Lower lobe of right lung (tissue), 2 donors: ENCODE data around the gene RNF133. TPM values are rescaled to one million over a fixed set of nuclear protein-coding genes. Genes with fewer than 3 reads are reported as not detected.

ENCODE experiments used
- ATAC-seq, 2 donors: fragments of 200-7000 bp; cut with Tn5 transposase; one replicate each; pipeline ENCODE4 v1.9.1; 2020 to 2022; ENCODE audit warnings: mild to moderate bottlenecking in 2 of 2, moderate library complexity in 2 of 2
- DNase-seq: peaks from one replicate; pipeline ENCODE4 v3.0.0-alpha.2; 2020
- H3K27ac ChIP-seq: fragments of 200-600 bp; one replicate; pipeline ENCODE4 v1.8.0; 2022
- H3K27me3 ChIP-seq: fragments of 200-600 bp; one replicate; pipeline ENCODE4 v1.8.0; 2022; ENCODE audit warnings: low read depth
- H3K36me3 ChIP-seq: fragments of 200-600 bp; one replicate; pipeline ENCODE4 v1.8.0; 2022; ENCODE audit warnings: mild to moderate bottlenecking
- H3K4me1 ChIP-seq: fragments of 200-600 bp; one replicate; pipeline ENCODE4 v1.8.0; 2022
- H3K4me3 ChIP-seq: fragments of 200-600 bp; one replicate; pipeline ENCODE4 v1.8.0; 2022; ENCODE audit warnings: mild to moderate bottlenecking
- H3K9me3 ChIP-seq: fragments of 200-600 bp; one replicate; pipeline ENCODE4 v1.8.0; 2022
- CTCF ChIP-seq: fragments of 200-600 bp; IDR thresholded peaks from one replicate; pipeline ENCODE4 v1.8.0; 2022; ENCODE audit warnings: antibody characterized with exemption, mild to moderate bottlenecking
- intact Hi-C: fragments of 100-400 bp; cut with DNase I; formaldehyde crosslinking; loops from one replicate; pipeline ENCODE4 v1.11.0; 2022
- long read RNA-seq: library from polyadenylated mRNA; unstranded; transcript quantifications from one replicate; pipeline ENCODE4 v2.0.0, GENCODE V29; 2021
- total RNA-seq: library from RNA; stranded (reverse); fragmentation: NEBNext Ultra II Directional; extraction: Animal tissue kit (Norgen Biotek cat#: 25700); gene quantifications from one replicate; pipeline ENCODE4 v1.2.1, GENCODE V29; 2021
- donor health status: DM: no; HTN: yes; CAD: no; lungs with severe emphysema.

RNF133 gene, protein sequence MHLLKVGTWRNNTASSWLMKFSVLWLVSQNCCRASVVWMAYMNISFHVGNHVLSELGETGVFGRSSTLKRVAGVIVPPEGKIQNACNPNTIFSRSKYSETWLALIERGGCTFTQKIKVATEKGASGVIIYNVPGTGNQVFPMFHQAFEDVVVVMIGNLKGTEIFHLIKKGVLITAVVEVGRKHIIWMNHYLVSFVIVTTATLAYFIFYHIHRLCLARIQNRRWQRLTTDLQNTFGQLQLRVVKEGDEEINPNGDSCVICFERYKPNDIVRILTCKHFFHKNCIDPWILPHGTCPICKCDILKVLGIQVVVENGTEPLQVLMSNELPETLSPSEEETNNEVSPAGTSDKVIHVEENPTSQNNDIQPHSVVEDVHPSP
- total RNA-seq = 1.0 TPM
- long read RNA-seq = 0 reads

GRCh38 chr7:122699017-122699416, at the start of gene RNF133:
RNF133 (minus strand) TSS chr7:122699117; CDS start chr7:122698918, 199 bp downstream.
- Histone ChIP-seq H3K27ac (no peak within 1 kb of the TSS), H3K36me3 (no peaks in the 10 kb centered on the region), H3K27me3 (no peaks in the 10 kb centered on the region), H3K9me3 (no peaks in the 10 kb centered on the region), H3K4me1 (no peaks in the 10 kb centered on the region), H3K4me3 (no peak within 1 kb of the TSS)
- no peak for TF ChIP-seq CTCF
- intact Hi-C loops = no loop called here
- ATAC-seq = no peak
- DNase-seq = no peak

DNA sequence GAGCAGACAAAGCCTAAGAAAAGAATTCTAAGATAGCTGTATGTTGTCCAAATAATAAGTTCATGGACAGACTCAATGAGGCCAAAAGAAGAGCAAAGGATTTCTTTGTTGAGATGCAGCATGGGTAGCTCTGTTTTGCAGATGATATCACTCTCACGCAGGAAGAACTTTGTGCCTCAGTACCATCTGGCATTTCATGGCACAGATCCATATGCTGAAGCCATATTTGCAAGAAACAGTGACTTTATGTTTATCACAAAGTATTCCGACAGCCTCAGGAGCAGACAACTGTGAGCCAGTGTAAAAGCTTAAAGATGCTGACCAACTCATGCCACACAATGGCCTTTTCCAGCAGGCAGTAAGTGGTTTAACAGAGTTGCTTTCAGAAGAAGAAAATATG, 49.3 kb upstream of the RNF133 start:
- no peaks in the 10 kb centered on the region for H3K27me3 ChIP-seq
- H3K4me3 ChIP-seq = no peak overlapping the region
- H3K36me3 ChIP-seq = peaks cover 9% of the 10 kb centered on the region
- no peak for ATAC-seq
- H3K27ac ChIP-seq = no peak overlapping the region
- intact Hi-C loops = no loop called here
- no peak for DNase-seq
- H3K9me3 ChIP-seq = no peaks in the 10 kb centered on the region
- H3K4me1 ChIP-seq = no peaks in the 10 kb centered on the region
- no peak for TF ChIP-seq CTCF

GRCh38 chr7:122746948-122747347, 48.0 kb upstream of the RNF133 start:
- no peaks in the 10 kb centered on the region for H3K9me3 ChIP-seq
- ATAC-seq (no peak), DNase-seq (no peak)
- H3K4me1 ChIP-seq = no peaks in the 10 kb centered on the region
- TF ChIP-seq CTCF = no peak
- no peak overlapping the region for H3K27ac ChIP-seq
- H3K36me3 ChIP-seq = peaks cover 9% of the 10 kb centered on the region
- intact Hi-C loops = no loop called here
- no peaks in the 10 kb centered on the region for H3K27me3 ChIP-seq
- no peak overlapping the region for H3K4me3 ChIP-seq

GRCh38 chr7:122743211-122743610, 44.3 kb upstream of the RNF133 start:
- no peaks in the 10 kb centered on the region for H3K27me3 ChIP-seq
- H3K4me1 ChIP-seq = no peaks in the 10 kb centered on the region
- no peaks in the 10 kb centered on the region for H3K9me3 ChIP-seq
- intact Hi-C loops = no loop called here
- no peak for ATAC-seq
- no peak overlapping the region for H3K4me3 ChIP-seq
- TF ChIP-seq CTCF = no peak
- H3K27ac ChIP-seq = no peak overlapping the region
- peaks cover 5% of the 10 kb centered on the region for H3K36me3 ChIP-seq
- no peak for DNase-seq

GRCh38 chr7:122738947-122739346, 40.0 kb upstream of the RNF133 start:
- no peak for TF ChIP-seq CTCF
- ATAC-seq = no peak
- intact Hi-C loops = no loop called here
- Histone ChIP-seq H3K9me3 (no peaks in the 10 kb centered on the region), H3K4me1 (no peaks in the 10 kb centered on the region), H3K36me3 (no peaks in the 10 kb centered on the region), H3K27ac (no peak overlapping the region), H3K27me3 (no peaks in the 10 kb centered on the region), H3K4me3 (no peak overlapping the region)
- no peak for DNase-seq
